ENCODE measurements around the gene FRMD4A.

Gene FRMD4A

DNA sequence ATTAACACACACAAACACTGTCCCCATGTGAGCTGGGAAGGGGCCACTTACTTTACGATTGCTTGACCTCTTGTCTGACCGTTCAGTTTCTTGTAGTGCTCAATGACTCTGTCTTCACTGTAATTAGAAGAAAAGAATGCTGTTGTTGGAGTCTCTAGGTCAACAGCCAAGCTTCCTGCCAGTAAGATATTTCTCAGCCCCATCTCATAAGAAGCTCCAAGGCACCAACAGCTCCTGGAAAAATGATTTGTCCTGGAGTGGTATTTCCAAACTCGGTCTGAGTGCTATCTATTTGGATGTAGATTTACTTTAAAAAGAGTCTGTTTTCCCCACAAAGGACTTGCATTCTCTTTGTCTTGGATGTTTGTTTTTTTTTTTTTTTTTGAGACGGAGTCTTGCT, 590.3 kb downstream of the FRMD4A start:
- Mint-ChIP-seq H3K4me3 (no peak overlapping the region), H3K9me3 (no peaks in the 10 kb centered on the region), H3K4me1 (ENCODE audit: low read depth) (peaks cover 18% of the 10 kb centered on the region), H3K36me3 (ENCODE audit: low read depth) (no peaks in the 10 kb centered on the region), H3K27me3 (peaks cover 20% of the 10 kb centered on the region), H3K27ac (no peak overlapping the region)
- intact Hi-C loops (cut with micrococcal nuclease): no loop called here

DNA sequence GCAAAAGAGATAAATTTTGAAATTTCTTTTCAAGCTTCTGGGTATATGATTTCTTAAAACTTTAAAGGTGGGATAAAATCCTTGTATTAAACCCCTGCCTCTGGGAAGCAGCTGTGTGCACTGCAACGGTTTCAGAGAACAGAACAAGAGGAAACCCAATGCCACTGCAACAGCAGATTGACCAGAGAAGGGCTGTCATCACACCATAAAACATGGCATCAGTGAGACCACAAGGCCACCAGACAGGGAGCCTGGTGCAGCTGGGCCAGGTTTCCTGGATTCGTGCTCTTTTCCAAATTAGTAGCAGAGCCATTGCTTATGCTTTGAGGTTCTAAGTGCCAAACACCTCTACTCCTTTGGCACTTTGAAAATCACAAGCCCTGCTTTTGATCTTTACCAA, 591.5 kb downstream of the FRMD4A start:
- Mint-ChIP-seq H3K27me3 (peaks cover 18% of the 10 kb centered on the region), H3K36me3 (ENCODE audit: low read depth) (no peaks in the 10 kb centered on the region), H3K27ac (no peak overlapping the region), H3K9me3 (no peaks in the 10 kb centered on the region), H3K4me1 (ENCODE audit: low read depth) (peaks cover 22% of the 10 kb centered on the region), H3K4me3 (no peak overlapping the region)
- intact Hi-C loops (cut with micrococcal nuclease): no loop called here

DNA sequence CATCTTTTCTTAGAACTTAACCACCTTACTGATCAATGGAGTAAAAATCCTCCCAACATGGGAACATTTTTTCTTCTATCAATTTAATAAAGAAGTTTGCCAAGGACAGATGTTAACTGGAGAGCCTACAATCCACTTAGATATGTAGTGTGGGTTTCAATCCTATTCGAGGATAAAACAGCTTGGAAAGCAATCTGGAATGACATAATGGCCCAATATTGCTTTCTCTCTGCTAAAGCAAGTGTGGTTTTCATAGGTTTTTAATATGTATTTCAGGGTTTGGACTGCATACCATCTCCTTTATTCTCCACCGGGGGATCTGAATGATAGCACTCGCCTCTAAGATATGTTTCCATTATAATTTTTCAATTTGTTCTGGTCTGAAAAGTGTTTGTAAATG, 594.2 kb downstream of the FRMD4A start:
- Mint-ChIP-seq H3K4me3 (no peak overlapping the region), H3K27ac (no peak overlapping the region), H3K27me3 (peaks cover 11% of the 10 kb centered on the region), H3K4me1 (ENCODE audit: low read depth) (peaks cover 16% of the 10 kb centered on the region), H3K36me3 (ENCODE audit: low read depth) (no peaks in the 10 kb centered on the region), H3K9me3 (no peaks in the 10 kb centered on the region)
- intact Hi-C loops (cut with micrococcal nuclease): no loop called here

DNA sequence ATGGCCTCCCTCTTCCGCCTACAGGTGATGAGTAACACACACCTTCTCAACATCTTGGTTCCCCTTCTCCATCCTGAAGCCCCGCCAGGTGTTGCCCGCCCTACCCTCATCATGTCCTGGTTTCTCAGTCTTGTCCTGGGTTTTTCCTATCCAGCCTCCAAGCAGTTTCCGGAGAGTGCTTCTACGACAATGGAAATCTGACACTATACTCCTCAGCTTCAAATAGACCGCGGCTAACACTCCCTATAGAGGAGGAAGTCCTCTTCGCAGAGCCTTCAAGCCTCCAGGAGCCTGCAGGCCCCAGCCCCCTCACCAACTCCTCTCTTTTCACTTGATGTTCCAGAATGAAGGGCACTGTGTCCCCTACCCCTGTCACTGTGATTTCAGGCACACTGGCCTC, 596.6 kb downstream of the FRMD4A start:
- no peaks in the 10 kb centered on the region for H3K36me3 Mint-ChIP-seq (ENCODE audit: low read depth)
- intact Hi-C loops (cut with micrococcal nuclease): no loop called here
- H3K4me1 Mint-ChIP-seq (ENCODE audit: low read depth): peaks cover 16% of the 10 kb centered on the region
- H3K27me3 Mint-ChIP-seq: peaks cover 11% of the 10 kb centered on the region
- H3K4me3 Mint-ChIP-seq: no peak overlapping the region
- H3K27ac Mint-ChIP-seq: peak overlapping the region; percentile 6
- no peaks in the 10 kb centered on the region for H3K9me3 Mint-ChIP-seq

DNA sequence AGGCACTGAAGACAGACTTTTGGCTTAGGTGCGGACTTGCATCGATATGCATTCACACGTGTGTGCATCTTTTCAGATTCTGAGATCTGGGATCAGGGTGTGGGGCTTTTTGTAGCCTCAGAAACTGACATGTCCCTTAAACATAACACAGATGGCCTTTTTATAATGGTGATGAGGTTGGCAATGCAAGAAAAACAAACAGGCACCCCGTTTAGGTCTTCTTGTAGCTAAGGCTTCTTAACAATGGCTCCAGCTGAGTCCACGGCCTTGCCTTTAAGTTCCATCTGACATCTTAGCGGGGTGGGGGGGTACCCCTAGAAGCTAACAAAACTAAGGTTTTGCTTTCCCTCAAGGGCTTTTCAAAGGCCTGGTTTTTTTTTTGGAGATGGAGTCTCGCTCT, 597.7 kb downstream of the FRMD4A start:
- Mint-ChIP-seq H3K36me3 (ENCODE audit: low read depth) (no peaks in the 10 kb centered on the region), H3K4me3 (no peak overlapping the region), H3K4me1 (ENCODE audit: low read depth) (peaks cover 16% of the 10 kb centered on the region), H3K9me3 (no peaks in the 10 kb centered on the region), H3K27ac (no peak overlapping the region), H3K27me3 (peaks cover 11% of the 10 kb centered on the region)
- intact Hi-C loops (cut with micrococcal nuclease): no loop called here

DNA sequence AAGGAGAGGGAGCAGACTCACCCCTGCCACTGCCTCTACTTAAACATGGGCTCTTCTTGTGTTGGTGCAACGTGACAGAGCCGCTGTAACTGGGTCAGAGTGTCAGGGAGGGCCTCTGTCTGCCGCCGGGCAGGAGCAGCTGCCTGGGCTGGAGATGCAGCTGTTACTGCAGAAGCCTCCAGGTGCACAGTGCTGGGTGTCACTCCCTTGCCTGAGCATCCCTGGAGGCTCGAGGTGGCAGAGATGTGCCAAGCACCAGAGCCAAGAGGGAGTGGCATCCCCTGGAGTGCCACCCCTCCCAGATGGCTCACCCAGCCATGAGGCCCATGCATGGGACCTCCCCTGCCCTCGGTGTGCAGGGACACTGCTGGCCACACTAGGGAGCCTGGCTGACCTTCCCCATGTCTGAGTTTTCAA, 598.3 kb downstream of the FRMD4A start:
- Mint-ChIP-seq H3K4me3 (no peak overlapping the region), H3K36me3 (ENCODE audit: low read depth) (no peaks in the 10 kb centered on the region), H3K4me1 (ENCODE audit: low read depth) (peaks cover 13% of the 10 kb centered on the region), H3K27ac (peak overlapping the region; percentile 33), H3K27me3 (peaks cover 11% of the 10 kb centered on the region), H3K9me3 (no peaks in the 10 kb centered on the region)
- intact Hi-C loops (cut with micrococcal nuclease): no loop called here

DNA sequence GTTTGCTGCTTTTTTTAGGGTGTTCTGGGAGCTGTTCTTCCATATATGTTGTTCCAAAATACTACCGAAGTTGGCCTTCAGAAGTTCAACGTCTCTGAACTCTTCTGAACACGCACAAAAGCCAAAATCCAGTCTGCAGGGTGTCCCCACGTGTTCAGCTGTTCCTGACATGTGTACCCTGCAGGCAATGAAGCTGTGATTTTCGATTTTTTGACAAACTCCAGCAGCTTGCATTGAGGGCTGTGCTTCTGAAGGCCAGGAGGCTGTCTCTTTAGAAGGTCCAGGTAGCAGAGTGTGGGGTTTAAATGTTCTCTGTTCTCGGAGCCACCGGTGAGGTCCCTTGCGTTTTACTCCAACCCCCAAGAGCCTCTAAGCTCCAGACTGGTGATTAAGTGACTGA, 598.9 kb downstream of the FRMD4A start:
- Mint-ChIP-seq H3K36me3 (ENCODE audit: low read depth) (no peaks in the 10 kb centered on the region), H3K27ac (no peak overlapping the region), H3K9me3 (no peaks in the 10 kb centered on the region), H3K27me3 (peaks cover 7% of the 10 kb centered on the region), H3K4me3 (no peak overlapping the region), H3K4me1 (ENCODE audit: low read depth) (peaks cover 9% of the 10 kb centered on the region)
- intact Hi-C loops (cut with micrococcal nuclease): no loop called here

DNA sequence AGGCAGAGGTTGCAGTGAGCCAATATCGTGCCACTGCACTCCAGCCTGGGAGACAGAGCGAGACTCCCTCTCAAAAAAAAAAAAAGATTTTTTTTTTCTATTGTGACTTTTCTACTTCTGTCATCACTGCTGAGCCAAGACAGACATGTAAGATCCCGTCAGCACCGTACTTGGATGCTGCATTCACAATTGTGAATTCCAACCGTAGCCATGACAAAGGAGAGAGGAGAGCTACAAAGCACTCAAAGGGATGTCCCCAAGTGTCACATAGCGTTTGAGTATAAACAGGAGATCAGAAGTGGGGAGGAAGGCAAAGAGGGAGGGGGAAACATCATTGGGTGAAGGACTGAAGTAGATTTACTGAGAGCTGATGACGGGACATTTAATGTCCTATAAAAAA, 599.8 kb downstream of the FRMD4A start:
- H3K27me3 Mint-ChIP-seq: peaks cover 7% of the 10 kb centered on the region
- no peaks in the 10 kb centered on the region for H3K9me3 Mint-ChIP-seq
- H3K36me3 Mint-ChIP-seq (ENCODE audit: low read depth): no peaks in the 10 kb centered on the region
- H3K27ac Mint-ChIP-seq: no peak overlapping the region
- intact Hi-C loops (cut with micrococcal nuclease): no loop called here
- peaks cover 9% of the 10 kb centered on the region for H3K4me1 Mint-ChIP-seq (ENCODE audit: low read depth)
- H3K4me3 Mint-ChIP-seq: no peak overlapping the region

DNA sequence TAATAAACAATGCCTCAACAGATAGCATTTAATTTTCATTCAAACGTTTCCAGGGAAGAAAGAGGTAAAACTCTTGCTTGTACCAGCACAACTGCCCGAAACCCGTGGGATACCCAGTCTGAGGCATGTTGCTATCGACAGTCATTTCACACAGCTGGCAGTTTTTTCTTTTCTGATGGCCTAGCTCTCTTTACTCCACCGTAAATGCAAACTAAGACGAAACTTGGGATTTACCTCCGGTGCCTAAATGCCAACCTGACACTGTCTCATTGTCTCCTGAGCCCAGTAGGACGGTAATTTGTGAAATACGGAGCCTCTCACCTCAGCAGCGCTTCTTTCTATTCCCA, 600.4 kb downstream of the FRMD4A start:
- H3K27me3 Mint-ChIP-seq: peaks cover 7% of the 10 kb centered on the region
- intact Hi-C loops (cut with micrococcal nuclease): no loop called here
- H3K4me1 Mint-ChIP-seq (ENCODE audit: low read depth): peaks cover 9% of the 10 kb centered on the region
- no peak overlapping the region for H3K4me3 Mint-ChIP-seq
- H3K36me3 Mint-ChIP-seq (ENCODE audit: low read depth): no peaks in the 10 kb centered on the region
- H3K9me3 Mint-ChIP-seq: no peaks in the 10 kb centered on the region
- H3K27ac Mint-ChIP-seq: no peak overlapping the region

DNA sequence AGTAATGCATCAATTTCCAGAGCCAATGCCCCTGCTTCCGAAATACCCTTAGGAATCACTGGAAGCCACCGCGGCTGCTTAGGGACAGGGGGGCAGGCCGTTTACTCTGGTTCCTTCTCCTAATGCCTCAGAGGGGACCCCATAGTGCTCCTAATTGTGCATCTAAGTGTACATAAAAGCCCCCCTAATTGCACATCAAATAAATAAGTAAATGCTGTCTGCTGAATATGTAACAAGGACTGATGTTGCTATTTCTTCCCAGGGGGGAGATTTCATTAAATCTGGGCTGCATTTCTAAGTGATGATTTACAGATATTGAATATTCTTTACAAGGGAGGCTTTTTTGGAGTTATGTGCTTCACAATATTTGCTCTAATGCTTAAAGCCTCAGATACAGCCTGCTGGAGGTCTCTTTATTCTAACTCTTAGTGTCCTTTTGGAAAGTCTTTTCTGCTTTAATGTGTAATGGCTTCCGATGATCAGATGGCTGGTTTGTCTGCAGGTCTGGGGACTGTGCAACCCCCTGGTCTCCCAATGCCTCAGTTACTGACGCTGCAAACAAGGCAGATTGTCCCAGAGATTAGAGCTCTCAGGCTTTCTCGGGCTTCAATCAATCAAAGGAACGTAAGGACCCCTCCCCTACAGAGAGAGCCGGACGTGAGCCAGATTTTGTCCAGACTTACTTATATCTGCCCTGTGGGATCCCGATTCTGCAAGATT, 601.0 kb downstream of the FRMD4A start:
- Mint-ChIP-seq H3K9me3 (no peaks in the 10 kb centered on the region), H3K27me3 (peaks cover 7% of the 10 kb centered on the region), H3K36me3 (ENCODE audit: low read depth) (no peaks in the 10 kb centered on the region), H3K4me3 (no peak overlapping the region), H3K27ac (no peak overlapping the region), H3K4me1 (ENCODE audit: low read depth) (peaks cover 9% of the 10 kb centered on the region)
- intact Hi-C loops (cut with micrococcal nuclease): no loop called here

DNA sequence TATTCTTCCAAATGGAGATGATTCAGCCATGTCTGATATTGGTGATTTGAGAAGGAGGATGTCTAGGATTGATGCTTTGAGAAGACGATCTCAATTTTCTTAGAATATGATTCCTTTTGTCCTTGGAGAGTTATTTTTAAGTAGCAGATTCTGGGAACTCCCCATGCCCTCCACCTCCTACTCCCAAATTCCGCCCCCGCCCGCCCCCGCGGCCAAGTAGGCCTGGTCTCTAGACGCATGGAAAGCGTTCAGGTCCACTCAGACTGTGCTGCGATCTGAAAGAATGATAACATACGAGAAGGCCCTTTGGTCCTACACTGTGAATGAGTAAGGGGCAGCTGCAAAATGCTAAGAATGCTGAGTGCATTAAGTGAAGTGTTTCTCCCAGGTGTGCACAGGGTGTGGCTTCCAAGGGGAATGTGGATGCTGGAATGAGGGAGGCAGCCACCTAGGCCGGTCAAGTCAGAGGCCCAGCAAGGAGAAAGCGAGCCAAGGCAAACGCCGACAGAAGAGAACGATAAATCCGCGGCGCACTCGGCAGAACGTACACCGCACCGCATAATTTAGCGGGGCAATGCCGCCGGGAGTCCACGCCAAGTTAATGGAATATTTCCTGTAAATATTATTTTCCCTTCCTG, 601.7 kb downstream of the FRMD4A start:
- peaks cover 7% of the 10 kb centered on the region for H3K27me3 Mint-ChIP-seq
- intact Hi-C loops (cut with micrococcal nuclease): no loop called here
- no peak overlapping the region for H3K4me3 Mint-ChIP-seq
- no peaks in the 10 kb centered on the region for H3K36me3 Mint-ChIP-seq (ENCODE audit: low read depth)
- peaks cover 3% of the 10 kb centered on the region for H3K4me1 Mint-ChIP-seq (ENCODE audit: low read depth)
- H3K27ac Mint-ChIP-seq: no peak overlapping the region
- H3K9me3 Mint-ChIP-seq: no peaks in the 10 kb centered on the region

DNA sequence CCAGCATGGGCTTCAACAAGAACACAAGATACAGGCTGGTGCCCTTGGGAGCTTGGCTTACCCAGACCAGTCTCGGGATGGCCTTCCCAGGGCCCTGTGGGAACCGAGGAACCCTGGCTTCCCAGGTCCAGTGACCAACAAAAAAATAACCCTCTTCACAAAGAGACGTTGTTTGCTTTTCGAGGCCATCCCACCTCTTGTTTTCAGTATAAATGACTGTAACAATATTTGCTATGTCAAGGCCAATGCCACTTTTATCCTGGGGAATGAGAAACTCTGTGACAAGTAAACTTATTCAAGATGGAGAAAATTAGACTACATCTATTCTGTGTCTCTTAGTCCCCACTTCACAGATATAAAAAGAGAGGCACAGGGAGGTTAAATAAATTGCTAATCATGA, 605.1 kb downstream of the FRMD4A start:
- Mint-ChIP-seq H3K9me3 (no peaks in the 10 kb centered on the region), H3K4me3 (no peak overlapping the region), H3K36me3 (ENCODE audit: low read depth) (no peaks in the 10 kb centered on the region), H3K27me3 (peaks cover 3% of the 10 kb centered on the region), H3K4me1 (ENCODE audit: low read depth) (peaks cover 10% of the 10 kb centered on the region), H3K27ac (no peak overlapping the region)
- intact Hi-C loops (cut with micrococcal nuclease): no loop called here

DNA sequence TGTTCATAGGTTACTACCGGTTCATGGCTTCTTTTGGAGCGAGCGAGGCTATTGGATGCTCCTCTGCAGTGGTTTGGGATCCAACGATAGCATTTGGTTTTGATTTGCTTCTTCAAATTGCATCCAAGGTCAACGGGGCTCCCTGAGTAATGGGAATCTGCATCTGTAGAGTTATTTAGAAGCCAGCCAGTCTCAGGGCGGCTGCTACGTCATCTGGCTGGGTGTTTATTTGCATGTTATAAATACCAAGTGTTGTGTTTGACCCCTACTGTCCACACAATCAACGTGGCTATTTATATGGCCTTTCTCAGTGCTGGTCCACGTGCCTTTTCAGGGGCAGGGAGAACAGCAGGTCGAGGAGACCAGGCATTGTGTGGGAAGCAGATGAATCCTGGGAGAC, 606.2 kb downstream of the FRMD4A start:
- intact Hi-C loops (cut with micrococcal nuclease): no loop called here
- Mint-ChIP-seq H3K4me1 (ENCODE audit: low read depth) (peaks cover 21% of the 10 kb centered on the region), H3K4me3 (no peak overlapping the region), H3K27ac (no peak overlapping the region), H3K36me3 (ENCODE audit: low read depth) (no peaks in the 10 kb centered on the region), H3K9me3 (no peaks in the 10 kb centered on the region), H3K27me3 (peaks cover 3% of the 10 kb centered on the region)

DNA sequence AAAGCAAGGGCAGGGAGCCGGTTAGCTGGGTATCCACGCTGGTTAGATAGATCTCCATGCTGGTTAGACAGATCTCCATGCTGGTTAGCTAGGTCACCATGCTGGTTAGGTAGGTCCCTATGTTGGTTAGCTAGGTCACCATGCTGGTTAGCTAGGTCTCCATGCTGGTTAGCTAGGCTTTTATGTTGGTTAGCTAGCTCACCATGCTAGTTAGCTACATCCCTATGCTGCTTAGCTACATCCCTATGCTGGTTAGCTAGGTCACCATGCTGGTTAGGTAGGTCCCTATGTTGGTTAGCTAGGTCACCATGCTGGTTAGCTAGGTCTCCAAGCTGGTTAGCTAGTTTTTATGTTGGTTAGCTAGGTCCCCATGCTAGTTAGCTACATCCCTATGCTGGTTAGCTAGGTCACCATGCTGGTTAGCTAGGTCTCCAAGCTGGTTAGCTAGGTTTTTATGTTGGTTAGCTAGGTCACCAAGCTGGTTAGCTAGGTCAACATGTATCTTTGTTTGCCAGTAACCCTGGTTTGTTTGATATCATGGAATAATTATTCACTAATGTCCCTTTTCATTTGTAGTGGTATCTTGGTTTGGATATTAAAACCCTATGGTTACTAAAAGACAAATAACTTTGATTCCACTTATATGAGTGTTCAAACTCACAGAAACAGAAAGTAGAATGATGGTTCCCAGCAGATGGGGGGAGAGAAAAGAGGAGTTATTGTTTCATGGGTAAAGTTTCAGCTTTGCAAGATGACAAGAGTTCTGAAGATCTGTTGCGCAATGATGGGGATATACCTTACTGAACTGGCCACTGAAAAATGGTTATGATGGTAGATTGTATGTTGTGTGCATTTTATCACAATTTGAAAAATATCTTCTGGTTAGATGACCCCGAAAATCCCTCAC, 607.7 kb downstream of the FRMD4A start:
- H3K4me1 Mint-ChIP-seq (ENCODE audit: low read depth): peaks cover 36% of the 10 kb centered on the region
- peaks cover 3% of the 10 kb centered on the region for H3K27me3 Mint-ChIP-seq
- no peak overlapping the region for H3K4me3 Mint-ChIP-seq
- intact Hi-C loops (cut with micrococcal nuclease): no loop called here
- no peak overlapping the region for H3K27ac Mint-ChIP-seq
- H3K9me3 Mint-ChIP-seq: no peaks in the 10 kb centered on the region
- H3K36me3 Mint-ChIP-seq (ENCODE audit: low read depth): no peaks in the 10 kb centered on the region
